GM12878 (cell line): ENCODE measurements around the gene SHH. TPM values are rescaled to one million over a fixed set of nuclear protein-coding genes. Genes with fewer than 3 reads are reported as not detected.

Experiments used
- ATAC-seq: fragments of 200-7000 bp; cut with Tn5 transposase; 3 replicates; pipeline ENCODE4 v1.9.1; 2020; ENCODE audit warnings: mild to moderate bottlenecking, moderate library complexity
- BruUV-seq: library from RNA; stranded (reverse); fragments of 400-500 nt; replicated peaks from 2 replicates; lab custom pipeline; 2021; lab: Mats Ljungman, UMichigan
- CTCF ChIA-PET: fragments of 300-600 bp; sonication (Branson Sonifier 250); formaldehyde crosslinking; extraction: SDS; loops from one replicate; lab custom pipeline; 2021; ENCODE audit warnings: inconsistent platforms; lab: Yijun Ruan, JAX
- POLR2A ChIA-PET: fragments of 350-600 bp; formaldehyde crosslinking; extraction: SDS; loops from one replicate; lab custom pipeline; 2021; ENCODE audit warnings: inconsistent platforms; lab: Charles Lee
- RAD21 ChIA-PET: fragments of 300-600 bp; sonication (Branson Sonifier 250); formaldehyde crosslinking; loops from one replicate; lab custom pipeline; 2023; ENCODE audit warnings: antibody characterized with exemption; ENCODE audit not compliant: unreplicated experiment; lab: Charles Lee
- SMC1A ChIA-PET: fragments of 300-600 bp; sonication (Branson Sonifier 250); formaldehyde crosslinking; loops from one replicate; lab custom pipeline; 2023; ENCODE audit not compliant: unreplicated experiment, uncharacterized antibody; lab: Charles Lee
- DNase-seq: peaks from one replicate; pipeline ENCODE4 v3.0.0-alpha.2; 2011; ENCODE audit warnings: low read depth, low spot score
- FAIRE-seq: peaks from 3 replicates; lab custom pipeline; 2011; peaks lifted over from hg19 to GRCh38; lab: Jason Lieb, UNC
- H2AFZ ChIP-seq: 2 replicates; pipeline ENCODE4 v1.6.0; 2011; ENCODE audit warnings: low read depth, low read length, control low read depth; ENCODE audit not compliant: control insufficient read depth
- H3K27ac ChIP-seq: 2 replicates; pipeline ENCODE4 v1.5.1; 2011; ENCODE audit warnings: control low read depth; ENCODE audit not compliant: control insufficient read depth, insufficient read depth
- H3K27me3 ChIP-seq, 2 experiments: replicated peaks in 1 of 2; 2 replicates each; pipeline versions ENCODE4 v1.6.0 to v1.6.1; 2011; ENCODE audit warnings: low read length in 1 of 2; ENCODE audit not compliant: control insufficient read depth in 2 of 2, insufficient read depth in 2 of 2
- H3K36me3 ChIP-seq, 2 experiments: 2 replicates each; pipeline ENCODE4 v1.5.1; 2011; ENCODE audit warnings: low read length in 1 of 2; ENCODE audit not compliant: control insufficient read depth in 2 of 2, insufficient read depth in 2 of 2
- H3K4me1 ChIP-seq: 2 replicates; pipeline ENCODE4 v1.6.1; 2011; ENCODE audit warnings: mild to moderate bottlenecking, low read length, moderate library complexity, mixed read lengths; ENCODE audit not compliant: control insufficient read depth, insufficient read depth
- H3K4me2 ChIP-seq: 2 replicates; pipeline ENCODE4 v1.6.0; 2011; ENCODE audit warnings: control low read depth; ENCODE audit not compliant: control insufficient read depth, insufficient read depth
- H3K4me3 ChIP-seq: fragments of 200-600 bp; sonication (generic); 2 replicates; pipeline ENCODE4 v1.5.1; 2016
- H3K79me2 ChIP-seq: 2 replicates; pipeline ENCODE4 v1.6.0; 2011; ENCODE audit warnings: low read length; ENCODE audit not compliant: control insufficient read depth, insufficient read depth
- H3K9ac ChIP-seq: 2 replicates; pipeline ENCODE4 v1.8.0; 2011; ENCODE audit warnings: low read length, control low read depth, mixed read lengths; ENCODE audit not compliant: control insufficient read depth, insufficient read depth
- H3K9me3 ChIP-seq: replicated peaks from 3 replicates; pipeline ENCODE4 v1.5.1; 2011; ENCODE audit warnings: mild to moderate bottlenecking, low read length; ENCODE audit not compliant: control insufficient read depth, insufficient read depth
- H4K20me1 ChIP-seq: 2 replicates; pipeline ENCODE4 v1.6.0; 2011; ENCODE audit not compliant: control insufficient read depth, insufficient read depth
- IKZF2 ChIP-seq, 2 experiments: fragments of 450-650 bp; IDR thresholded peaks; 2 replicates each; pipeline ENCODE4 v1.6.1; 2017; ENCODE audit warnings: mild to moderate bottlenecking in 2 of 2, moderate library complexity in 2 of 2
- MTA2 ChIP-seq: fragments of 450-650 bp; IDR thresholded peaks from 2 replicates; pipeline ENCODE4 v1.6.1; 2016; ENCODE audit warnings: low read depth, mild to moderate bottlenecking, moderate library complexity
- NR2F1 ChIP-seq: fragments of 450-650 bp; conservative IDR thresholded peaks from 2 replicates; pipeline ENCODE4 v1.6.1; 2017; ENCODE audit warnings: mild to moderate bottlenecking
- RBBP5 ChIP-seq: fragments of 200-600 bp; sonication (generic); conservative IDR thresholded peaks from 2 replicates; pipeline ENCODE4 v1.6.1; 2016
- TAF1 ChIP-seq: IDR thresholded peaks from 2 replicates; pipeline ENCODE4 v1.6.1; 2011; ENCODE audit warnings: mild to moderate bottlenecking, low read depth, low read length, borderline replicate concordance
- WGBS: methylation state at CpG from one replicate; pipeline ENCODE4 v1.1.6; 2016; ENCODE audit warnings: low lambda C conversion rate; ENCODE audit not compliant: insufficient replicate concordance, insufficient coverage; ENCODE audit errors: missing lambda C conversion rate; 5-methylcytosine and 5-hydroxymethylcytosine counted together
- in situ Hi-C: fragments of 300-500 bp; cut with MboI; formaldehyde crosslinking; loops from 9 replicates; pipeline ENCODE4 v1.14.3; 2018; ENCODE audit warnings: mixed read lengths
- intact Hi-C: fragments of 100-400 bp; cut with micrococcal nuclease; formaldehyde crosslinking; loops from one replicate; pipeline ENCODE4 v1.14.2; 2022; ENCODE audit not compliant: unreplicated experiment
- polyA plus RNA-seq, 11 experiments: library from polyadenylated mRNA; depleted of rRNA in 4 of 11; unstranded in 6 of 11; stranded (reverse) in 5 of 11; fragments of >200 nt; fragmentation: Nextera tagmentation in 4 of 11; fragmentation: Illumina TruSeq in 1 of 11; extraction: Ambion mirVana in 4 of 11; extraction: Trizol in 1 of 11; gene quantifications; 1 replicate in 1 of 11; 2 replicates in 10 of 11; pipeline versions ENCODE4 v1.2.1 to v1.2.3, GENCODE V29; 2011 to 2016; ENCODE audit warnings: inconsistent platforms in 2 of 11, missing spikeins in 2 of 11, low read depth in 1 of 11
- total RNA-seq, 4 experiments: library from RNA; depleted of rRNA in 3 of 4; stranded (reverse); fragments of >200 nt in 3 of 4; fragmentation: Illumina TruSeq in 1 of 4; extraction: Trizol in 1 of 4; gene quantifications; 2 replicates each; pipeline versions ENCODE4 v1.2.1 to v1.2.3, GENCODE V29; 2013 to 2021
- TF ChIP-seq, protein P1 (sequence below): fragments of 450-650 bp; IDR thresholded peaks from 2 replicates; pipeline ENCODE4 v1.6.1; 2017; ENCODE audit warnings: low read depth, mild to moderate bottlenecking, moderate library complexity
- TF ChIP-seq, protein P2 (sequence below): fragments of 450-650 bp; formaldehyde crosslinking; IDR thresholded peaks from 2 replicates; pipeline ENCODE4 v1.4.0; 2020; ENCODE audit warnings: mild to moderate bottlenecking, moderate library complexity
- TF ChIP-seq, protein P3 (sequence below): IDR thresholded peaks from 2 replicates; pipeline ENCODE4 v1.6.1; 2012; ENCODE audit warnings: mild to moderate bottlenecking, low read depth, low read length

Gene SHH
- total and polyA plus RNA-seq, 10 of the 15 experiments (the other 5 are each of a cell fraction or from before 2014, with no cell fraction given) = not detected

DNA sequence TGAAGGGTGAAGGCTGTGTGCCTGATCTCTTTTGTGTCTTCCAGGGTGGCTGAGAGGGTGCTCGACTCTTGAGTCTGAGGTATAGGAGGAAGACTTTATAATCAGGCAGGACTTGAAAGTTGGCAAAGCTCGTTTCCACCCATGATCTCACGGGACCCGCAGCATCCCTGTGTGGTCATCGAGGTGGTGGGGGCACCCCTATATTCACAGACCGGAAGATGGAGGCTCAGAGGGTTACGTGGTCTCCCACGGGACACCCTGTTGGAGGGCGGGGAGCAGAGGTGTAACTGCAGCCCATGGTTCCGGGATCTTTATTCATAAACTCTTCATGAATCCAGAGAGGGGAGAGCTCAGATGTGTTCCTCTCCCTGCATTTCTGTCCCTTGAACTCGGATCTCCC lies 9.6 kb upstream of the SHH start:
- in situ Hi-C loops = loop anchor here (25.0 kb wide), 1 partner anchor 1440 kb away; no protein-coding TSS in a partner anchor
- FAIRE-seq (no peak), DNase-seq (no peak), ATAC-seq (no peak)
- Histone ChIP-seq H3K79me2 (no peaks in the 10 kb centered on the region), H2AFZ (no peak overlapping the region), H3K27me3 (peaks cover 2 to 3% of the 10 kb centered on the region in 2 experiments; a peak in 2 of 4 replicates), H3K27ac (no peak overlapping the region), H3K9me3 (no peaks in the 10 kb centered on the region; the same call in 2 of the 3 replicates), H3K4me2 (no peak overlapping the region), H3K36me3 (no peaks in the 10 kb centered on the region), H3K9ac (no peak overlapping the region), H3K4me3 (no peak overlapping the region), H4K20me1 (no peaks in the 10 kb centered on the region), H3K4me1 (no peaks in the 10 kb centered on the region)
- WGBS = 21% methylated on average over 11 of the region's 11 CpGs
- ChIA-PET POLR2A (no interaction called here), RAD21 (interaction anchor here (0.6 kb wide), 1 partner anchor 25 kb away, joined by 3 read pairs; no protein-coding TSS in a partner anchor), CTCF (no interaction called here), SMC1A (no interaction called here)
- BruUV-seq = no TSS peak
- intact Hi-C loops = no loop called here
- TF ChIP-seq NR2F1 (no peak), MTA2 (no peak), TAF1 (no peak), IKZF2 (IDR thresholded peaks at IDR 0.05) (no peak), RBBP5 (no peak)
- TF ChIP-seq, protein P1, sequence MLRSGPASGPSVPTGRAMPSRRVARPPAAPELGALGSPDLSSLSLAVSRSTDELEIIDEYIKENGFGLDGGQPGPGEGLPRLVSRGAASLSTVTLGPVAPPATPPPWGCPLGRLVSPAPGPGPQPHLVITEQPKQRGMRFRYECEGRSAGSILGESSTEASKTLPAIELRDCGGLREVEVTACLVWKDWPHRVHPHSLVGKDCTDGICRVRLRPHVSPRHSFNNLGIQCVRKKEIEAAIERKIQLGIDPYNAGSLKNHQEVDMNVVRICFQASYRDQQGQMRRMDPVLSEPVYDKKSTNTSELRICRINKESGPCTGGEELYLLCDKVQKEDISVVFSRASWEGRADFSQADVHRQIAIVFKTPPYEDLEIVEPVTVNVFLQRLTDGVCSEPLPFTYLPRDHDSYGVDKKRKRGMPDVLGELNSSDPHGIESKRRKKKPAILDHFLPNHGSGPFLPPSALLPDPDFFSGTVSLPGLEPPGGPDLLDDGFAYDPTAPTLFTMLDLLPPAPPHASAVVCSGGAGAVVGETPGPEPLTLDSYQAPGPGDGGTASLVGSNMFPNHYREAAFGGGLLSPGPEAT = no peak
- TF ChIP-seq, protein P2, sequence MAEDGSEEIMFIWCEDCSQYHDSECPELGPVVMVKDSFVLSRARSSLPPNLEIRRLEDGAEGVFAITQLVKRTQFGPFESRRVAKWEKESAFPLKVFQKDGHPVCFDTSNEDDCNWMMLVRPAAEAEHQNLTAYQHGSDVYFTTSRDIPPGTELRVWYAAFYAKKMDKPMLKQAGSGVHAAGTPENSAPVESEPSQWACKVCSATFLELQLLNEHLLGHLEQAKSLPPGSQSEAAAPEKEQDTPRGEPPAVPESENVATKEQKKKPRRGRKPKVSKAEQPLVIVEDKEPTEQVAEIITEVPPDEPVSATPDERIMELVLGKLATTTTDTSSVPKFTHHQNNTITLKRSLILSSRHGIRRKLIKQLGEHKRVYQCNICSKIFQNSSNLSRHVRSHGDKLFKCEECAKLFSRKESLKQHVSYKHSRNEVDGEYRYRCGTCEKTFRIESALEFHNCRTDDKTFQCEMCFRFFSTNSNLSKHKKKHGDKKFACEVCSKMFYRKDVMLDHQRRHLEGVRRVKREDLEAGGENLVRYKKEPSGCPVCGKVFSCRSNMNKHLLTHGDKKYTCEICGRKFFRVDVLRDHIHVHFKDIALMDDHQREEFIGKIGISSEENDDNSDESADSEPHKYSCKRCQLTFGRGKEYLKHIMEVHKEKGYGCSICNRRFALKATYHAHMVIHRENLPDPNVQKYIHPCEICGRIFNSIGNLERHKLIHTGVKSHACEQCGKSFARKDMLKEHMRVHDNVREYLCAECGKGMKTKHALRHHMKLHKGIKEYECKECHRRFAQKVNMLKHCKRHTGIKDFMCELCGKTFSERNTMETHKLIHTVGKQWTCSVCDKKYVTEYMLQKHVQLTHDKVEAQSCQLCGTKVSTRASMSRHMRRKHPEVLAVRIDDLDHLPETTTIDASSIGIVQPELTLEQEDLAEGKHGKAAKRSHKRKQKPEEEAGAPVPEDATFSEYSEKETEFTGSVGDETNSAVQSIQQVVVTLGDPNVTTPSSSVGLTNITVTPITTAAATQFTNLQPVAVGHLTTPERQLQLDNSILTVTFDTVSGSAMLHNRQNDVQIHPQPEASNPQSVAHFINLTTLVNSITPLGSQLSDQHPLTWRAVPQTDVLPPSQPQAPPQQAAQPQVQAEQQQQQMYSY (CRISPR knock-in tag) = no peak
- TF ChIP-seq, protein P3, sequence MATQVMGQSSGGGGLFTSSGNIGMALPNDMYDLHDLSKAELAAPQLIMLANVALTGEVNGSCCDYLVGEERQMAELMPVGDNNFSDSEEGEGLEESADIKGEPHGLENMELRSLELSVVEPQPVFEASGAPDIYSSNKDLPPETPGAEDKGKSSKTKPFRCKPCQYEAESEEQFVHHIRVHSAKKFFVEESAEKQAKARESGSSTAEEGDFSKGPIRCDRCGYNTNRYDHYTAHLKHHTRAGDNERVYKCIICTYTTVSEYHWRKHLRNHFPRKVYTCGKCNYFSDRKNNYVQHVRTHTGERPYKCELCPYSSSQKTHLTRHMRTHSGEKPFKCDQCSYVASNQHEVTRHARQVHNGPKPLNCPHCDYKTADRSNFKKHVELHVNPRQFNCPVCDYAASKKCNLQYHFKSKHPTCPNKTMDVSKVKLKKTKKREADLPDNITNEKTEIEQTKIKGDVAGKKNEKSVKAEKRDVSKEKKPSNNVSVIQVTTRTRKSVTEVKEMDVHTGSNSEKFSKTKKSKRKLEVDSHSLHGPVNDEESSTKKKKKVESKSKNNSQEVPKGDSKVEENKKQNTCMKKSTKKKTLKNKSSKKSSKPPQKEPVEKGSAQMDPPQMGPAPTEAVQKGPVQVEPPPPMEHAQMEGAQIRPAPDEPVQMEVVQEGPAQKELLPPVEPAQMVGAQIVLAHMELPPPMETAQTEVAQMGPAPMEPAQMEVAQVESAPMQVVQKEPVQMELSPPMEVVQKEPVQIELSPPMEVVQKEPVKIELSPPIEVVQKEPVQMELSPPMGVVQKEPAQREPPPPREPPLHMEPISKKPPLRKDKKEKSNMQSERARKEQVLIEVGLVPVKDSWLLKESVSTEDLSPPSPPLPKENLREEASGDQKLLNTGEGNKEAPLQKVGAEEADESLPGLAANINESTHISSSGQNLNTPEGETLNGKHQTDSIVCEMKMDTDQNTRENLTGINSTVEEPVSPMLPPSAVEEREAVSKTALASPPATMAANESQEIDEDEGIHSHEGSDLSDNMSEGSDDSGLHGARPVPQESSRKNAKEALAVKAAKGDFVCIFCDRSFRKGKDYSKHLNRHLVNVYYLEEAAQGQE = no peak
